GM23248 (cell line): ENCODE data around the gene DYNC1LI1. TPM values are rescaled to one million over a fixed set of nuclear protein-coding genes. Genes with fewer than 3 reads are reported as not detected.

Experiments
- DNase-seq: peaks from one replicate; pipeline ENCODE4 v3.0.0-alpha.2; 2015
- H2AFZ ChIP-seq: fragments of 200-600 bp; sonication (generic); 2 replicates; pipeline ENCODE4 v1.6.1; 2016; ENCODE audit warnings: antibody characterized with exemption
- H3F3A ChIP-seq: fragments of 200-600 bp; sonication (generic); 2 replicates; pipeline ENCODE4 v1.6.1; 2016; ENCODE audit warnings: mild to moderate bottlenecking, antibody characterized with exemption, mixed run types; ENCODE audit not compliant: insufficient read depth
- H3K27ac ChIP-seq: fragments of 200-600 bp; sonication (generic); 2 replicates; pipeline ENCODE4 v1.5.1; 2016; ENCODE audit warnings: mild to moderate bottlenecking
- H3K27me3 ChIP-seq: fragments of 200-600 bp; sonication (generic); replicated peaks from 2 replicates; pipeline ENCODE4 v1.6.1; 2016; ENCODE audit warnings: mild to moderate bottlenecking; ENCODE audit not compliant: insufficient read depth
- H3K36me3 ChIP-seq: fragments of 200-600 bp; sonication (generic); 2 replicates; pipeline ENCODE4 v1.6.1; 2016; ENCODE audit warnings: low read depth, mild to moderate bottlenecking
- H3K4me1 ChIP-seq: fragments of 200-600 bp; sonication (generic); 2 replicates; pipeline ENCODE4 v1.6.1; 2016; ENCODE audit warnings: mild to moderate bottlenecking; ENCODE audit not compliant: insufficient read depth
- H3K4me2 ChIP-seq: fragments of 200-600 bp; sonication (generic); one replicate; pipeline ENCODE4 v1.6.1; 2016; ENCODE audit warnings: mild to moderate bottlenecking; ENCODE audit not compliant: unreplicated experiment
- H3K4me3 ChIP-seq: fragments of 200-600 bp; sonication (generic); 2 replicates; pipeline ENCODE4 v1.5.1; 2016; ENCODE audit warnings: mild to moderate bottlenecking
- H3K79me2 ChIP-seq: fragments of 200-600 bp; sonication (generic); 2 replicates; pipeline ENCODE4 v1.6.1; 2016; ENCODE audit warnings: mild to moderate bottlenecking; ENCODE audit not compliant: insufficient read depth
- H3K9ac ChIP-seq: fragments of 200-600 bp; sonication (generic); 2 replicates; pipeline ENCODE4 v1.6.1; 2016; ENCODE audit warnings: mild to moderate bottlenecking
- H3K9me2 ChIP-seq: fragments of 200-600 bp; sonication (generic); 2 replicates; pipeline ENCODE4 v1.6.1; 2016; ENCODE audit warnings: mixed run types, mild to moderate bottlenecking, moderate library complexity; ENCODE audit not compliant: insufficient read depth
- H3K9me3 ChIP-seq: fragments of 200-600 bp; sonication (generic); one replicate; pipeline ENCODE4 v1.6.1; 2017; ENCODE audit warnings: low read depth
- H4K20me1 ChIP-seq: fragments of 200-600 bp; sonication (generic); 2 replicates; pipeline ENCODE4 v1.6.0; 2016; ENCODE audit not compliant: insufficient read depth
- EZH2 ChIP-seq: fragments of 200-600 bp; sonication (generic); IDR thresholded peaks from 2 replicates; pipeline ENCODE4 v1.6.1; 2018; ENCODE audit warnings: antibody characterized with exemption, mild to moderate bottlenecking; ENCODE audit not compliant: insufficient read depth, poor library complexity, severe bottlenecking
- EZH2phosphoT487 ChIP-seq: fragments of 200-600 bp; sonication (generic); IDR thresholded peaks from 2 replicates; pipeline ENCODE4 v1.6.1; 2018; ENCODE audit warnings: antibody characterized with exemption, moderate library complexity, mild to moderate bottlenecking, low read depth; ENCODE audit not compliant: insufficient read depth
- WGBS, 2 experiments: methylation state at CpG; one replicate each; pipeline ENCODE4 v1.1.6; 2015 to 2017; ENCODE audit warnings: low lambda C conversion rate in 2 of 2, low coverage in 1 of 2; ENCODE audit errors: missing lambda C conversion rate in 2 of 2; 5-methylcytosine and 5-hydroxymethylcytosine counted together
- in situ Hi-C: fragments of 300-500 bp; cut with MboI; formaldehyde crosslinking; loops from 2 replicates; pipeline ENCODE4 v1.15.0; 2020
- polyA plus RNA-seq: library from polyadenylated mRNA; unstranded; fragments of >200 nt; fragmentation: Nextera tagmentation; extraction: Ambion mirVana; gene quantifications from 2 replicates; pipeline ENCODE4 v1.2.1, GENCODE V29; 2016
- total RNA-seq: library from RNA; depleted of rRNA; stranded (reverse); fragments of >200 nt; shearing (Covaris generic); gene quantifications from 2 replicates; pipeline ENCODE4 v1.2.3, GENCODE V29; 2014

The DYNC1LI1 gene
- total and polyA plus RNA-seq, 2 experiments from 2014 or later = 36.7 to 40.5 TPM

- in situ Hi-C loops = loop anchor here (10.0 kb wide), 1 partner anchor 162 kb away; no protein-coding TSS in a partner anchor
- 2 to 3% methylated on average over 39 to 44 of the region's 61 CpGs for WGBS, 2 experiments
- peaks cover 46% of the 10 kb centered on the region for H3K79me2 ChIP-seq
Observed at GRCh38 chr3:32502118-32502945, 68.3 kb downstream of the DYNC1LI1 start, which contains the start of gene CMTM6. Gene CMTM6, minus strand, starts transcription at chr3:32502852. Its CDS starts 107 bp downstream, at chr3:32502745.

GRCh38 chr3:32501783-32502117, 68.9 kb downstream of the DYNC1LI1 start:
- peaks cover 12% of the 10 kb centered on the region for H3K4me1 ChIP-seq
- peak overlapping the region; percentile 97 for H3K4me2 ChIP-seq
- H4K20me1 ChIP-seq = no peaks in the 10 kb centered on the region
- no peaks in the 10 kb centered on the region for H3K9me2 ChIP-seq
- H3K9ac ChIP-seq = peak overlapping the region; percentile 92
- no peaks in the 10 kb centered on the region for H3K36me3 ChIP-seq
- H3K27me3 ChIP-seq = no peaks in the 10 kb centered on the region
- WGBS, 2 experiments = 1 to 3% methylated on average over 4 of the region's 4 CpGs
- H3K9me3 ChIP-seq = no peaks in the 10 kb centered on the region
- H3F3A ChIP-seq = peaks cover 17% of the 10 kb centered on the region
- no peak for DNase-seq
- TF ChIP-seq EZH2phosphoT487 = no peak
- no peak for TF ChIP-seq EZH2
- H2AFZ ChIP-seq = peak overlapping the region; percentile 98
- in situ Hi-C loops = loop anchor here (10.0 kb wide), 1 partner anchor 163 kb away; no protein-coding TSS in a partner anchor
- H3K4me3 ChIP-seq = peak overlapping the region; percentile 84
- peaks cover 49% of the 10 kb centered on the region for H3K79me2 ChIP-seq
- H3K27ac ChIP-seq = peak overlapping the region; percentile 91

More at GRCh38 chr3:32502118-32502945, 68.3 kb downstream of the DYNC1LI1 start, which contains the start of gene CMTM6:
- Histone ChIP-seq H3K9me3 (no peaks in the 10 kb centered on the region), H3K9me2 (no peaks in the 10 kb centered on the region), H3K4me3 (peak within 1 kb of the TSS; percentile 84), H3F3A (peaks cover 17% of the 10 kb centered on the region), H3K4me2 (peak within 1 kb of the TSS; percentile 97), H4K20me1 (no peaks in the 10 kb centered on the region), H3K27ac (peak within 1 kb of the TSS; percentile 91), H3K36me3 (no peaks in the 10 kb centered on the region), H3K4me1 (peaks cover 12% of the 10 kb centered on the region), H3K27me3 (no peaks in the 10 kb centered on the region), H2AFZ (peak within 1 kb of the TSS; percentile 98), H3K9ac (peak within 1 kb of the TSS; percentile 92)
- TF ChIP-seq EZH2phosphoT487 = no peak
- TF ChIP-seq EZH2 = no peak
- peak; percentile 93 for DNase-seq

DNA sequence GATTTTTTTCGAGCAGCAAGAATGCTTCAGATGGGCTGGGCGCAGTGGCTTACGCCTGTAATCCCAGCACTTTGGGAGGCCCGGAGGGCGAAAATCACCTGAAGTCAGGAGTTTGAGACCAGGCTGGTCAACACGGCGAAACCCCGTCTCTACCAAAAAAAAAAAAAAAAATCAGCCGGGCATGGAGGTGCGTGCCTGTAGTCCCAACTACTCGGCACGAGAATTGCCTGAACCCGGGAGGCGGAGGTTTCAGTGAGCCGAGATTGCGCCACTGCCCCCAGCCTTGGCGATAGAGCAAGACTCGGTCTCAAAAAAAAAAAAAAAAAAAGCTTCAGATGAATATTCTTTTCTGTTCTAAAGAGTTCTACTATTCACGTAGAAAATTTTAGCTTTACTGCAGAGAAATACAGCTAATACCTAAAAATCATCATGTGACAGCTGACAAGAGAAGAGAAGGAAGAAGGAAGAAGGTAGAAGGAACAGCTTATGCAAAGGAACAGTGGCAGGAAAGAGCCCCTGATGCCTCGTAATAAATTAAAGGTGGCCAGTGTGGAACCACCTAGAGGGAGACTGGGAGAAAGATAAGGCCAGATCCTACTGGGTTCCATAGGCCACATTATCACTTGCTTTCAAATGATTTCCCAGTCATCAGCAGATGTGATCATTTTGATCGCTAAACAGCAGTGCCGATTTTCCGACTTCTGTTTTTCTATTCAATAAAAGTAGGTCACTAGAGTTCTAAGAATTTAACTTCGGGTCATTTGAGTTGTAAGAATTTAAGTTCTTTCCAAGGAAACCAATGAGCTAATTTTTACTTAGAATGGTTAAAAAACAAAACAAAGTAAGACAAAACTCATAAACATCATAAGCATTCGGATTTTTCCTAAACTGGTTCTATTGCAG, 69.5 kb downstream of the DYNC1LI1 start:
- WGBS, 2 experiments = 70 to 74% methylated on average over 25 of the region's 25 CpGs
- peak overlapping the region; percentile 91 for H3K27ac ChIP-seq

DNA sequence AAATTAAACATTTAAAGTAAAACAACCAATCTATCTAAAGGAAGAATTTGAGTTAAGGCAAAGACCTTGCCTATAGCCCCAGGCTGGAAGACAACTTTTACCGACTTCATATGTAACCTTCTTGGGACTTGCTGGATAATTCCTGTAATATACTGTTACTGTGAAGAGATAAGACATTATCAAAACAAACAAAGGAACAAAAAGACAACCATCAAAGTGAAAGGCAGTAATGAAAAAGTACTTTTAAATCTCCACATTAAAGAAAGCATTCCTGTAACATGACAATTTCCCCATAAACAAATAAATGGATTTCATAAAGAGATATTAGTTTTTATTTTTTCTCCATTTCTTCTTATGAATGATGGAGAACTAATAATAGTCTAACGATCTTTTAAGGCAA, 70.4 kb downstream of the DYNC1LI1 start:
- H3K9me3 ChIP-seq = no peaks in the 10 kb centered on the region
- H3K4me1 ChIP-seq = peaks cover 12% of the 10 kb centered on the region
- peak overlapping the region; percentile 84; the same call in 1 of the 2 replicates for H3K4me3 ChIP-seq
- in situ Hi-C loops = loop anchor here (10.0 kb wide), 1 partner anchor 165 kb away; no protein-coding TSS in a partner anchor
- no peak overlapping the region for H2AFZ ChIP-seq
- TF ChIP-seq EZH2phosphoT487 (no peak), EZH2 (no peak)
- H3K27ac ChIP-seq = no peak overlapping the region
- H3F3A ChIP-seq = peaks cover 17% of the 10 kb centered on the region
- H3K9me2 ChIP-seq = no peaks in the 10 kb centered on the region
- WGBS, 2 experiments = 71 to 84% methylated on average over 2 of the region's 2 CpGs
- H3K79me2 ChIP-seq = peaks cover 64% of the 10 kb centered on the region
- no peak for DNase-seq
- H4K20me1 ChIP-seq = no peaks in the 10 kb centered on the region
- no peaks in the 10 kb centered on the region for H3K36me3 ChIP-seq
- H3K9ac ChIP-seq = no peak overlapping the region
- peak overlapping the region; percentile 97 for H3K4me2 ChIP-seq
- no peaks in the 10 kb centered on the region for H3K27me3 ChIP-seq

More for the DNA sequence above, 69.5 kb downstream of the DYNC1LI1 start:
- in situ Hi-C loops = loop anchor here (10.0 kb wide), 1 partner anchor 164 kb away; no protein-coding TSS in a partner anchor
- H3K9ac ChIP-seq = peak overlapping the region; percentile 92
- no peaks in the 10 kb centered on the region for H3K9me2 ChIP-seq
- H3K4me2 ChIP-seq = peak overlapping the region; percentile 97
- peaks cover 17% of the 10 kb centered on the region for H3F3A ChIP-seq
- no peaks in the 10 kb centered on the region for H4K20me1 ChIP-seq
- DNase-seq = peak; percentile 11
- H2AFZ ChIP-seq = peak overlapping the region; percentile 98
- H3K4me1 ChIP-seq = peaks cover 12% of the 10 kb centered on the region
- H3K9me3 ChIP-seq = no peaks in the 10 kb centered on the region
- H3K27me3 ChIP-seq = no peaks in the 10 kb centered on the region
- peak overlapping the region; percentile 84 for H3K4me3 ChIP-seq
- peaks cover 55% of the 10 kb centered on the region for H3K79me2 ChIP-seq
- no peak for TF ChIP-seq EZH2
- no peaks in the 10 kb centered on the region for H3K36me3 ChIP-seq
